GM12801 (cell line): Measurements from ENCODE around the gene MATN3.

Source experiments
- TF ChIP-seq, protein P1 (sequence below): IDR thresholded peaks from one replicate; pipeline ENCODE4 v1.5.1; 2011; ENCODE audit warnings: control low read depth; ENCODE audit not compliant: insufficient read length; ENCODE audit errors: extremely low read depth

MATN3 gene

DNA sequence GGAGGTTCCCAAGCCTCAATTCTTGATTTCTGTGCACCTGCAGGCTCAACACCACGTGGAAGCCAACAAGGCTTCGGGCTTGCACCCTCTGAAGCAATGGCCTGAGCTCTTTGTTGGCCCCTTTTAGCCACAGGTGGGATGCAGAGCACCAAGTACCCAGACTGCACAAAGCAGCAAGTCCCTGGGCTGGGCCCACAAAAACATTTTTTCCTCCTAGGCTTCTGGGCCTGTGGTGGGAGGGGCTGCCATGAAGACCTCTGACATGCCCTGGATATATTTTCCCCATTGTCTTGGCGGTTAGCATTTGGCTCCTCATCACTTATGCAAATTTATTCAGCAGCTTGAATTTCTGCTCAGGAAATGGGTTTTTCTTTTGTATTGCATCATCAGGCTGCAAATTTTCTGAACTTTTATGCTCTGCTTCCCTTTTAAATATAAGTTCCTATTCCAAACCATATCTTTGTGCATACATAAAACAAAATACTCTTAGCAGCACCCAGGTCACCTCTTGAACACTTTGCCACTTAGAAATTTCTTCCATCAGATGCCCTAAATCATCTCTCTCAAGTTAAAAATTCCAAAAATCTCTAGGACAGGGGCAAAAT, 9.0 kb upstream of the MATN3 start:
- TF ChIP-seq, protein P1, sequence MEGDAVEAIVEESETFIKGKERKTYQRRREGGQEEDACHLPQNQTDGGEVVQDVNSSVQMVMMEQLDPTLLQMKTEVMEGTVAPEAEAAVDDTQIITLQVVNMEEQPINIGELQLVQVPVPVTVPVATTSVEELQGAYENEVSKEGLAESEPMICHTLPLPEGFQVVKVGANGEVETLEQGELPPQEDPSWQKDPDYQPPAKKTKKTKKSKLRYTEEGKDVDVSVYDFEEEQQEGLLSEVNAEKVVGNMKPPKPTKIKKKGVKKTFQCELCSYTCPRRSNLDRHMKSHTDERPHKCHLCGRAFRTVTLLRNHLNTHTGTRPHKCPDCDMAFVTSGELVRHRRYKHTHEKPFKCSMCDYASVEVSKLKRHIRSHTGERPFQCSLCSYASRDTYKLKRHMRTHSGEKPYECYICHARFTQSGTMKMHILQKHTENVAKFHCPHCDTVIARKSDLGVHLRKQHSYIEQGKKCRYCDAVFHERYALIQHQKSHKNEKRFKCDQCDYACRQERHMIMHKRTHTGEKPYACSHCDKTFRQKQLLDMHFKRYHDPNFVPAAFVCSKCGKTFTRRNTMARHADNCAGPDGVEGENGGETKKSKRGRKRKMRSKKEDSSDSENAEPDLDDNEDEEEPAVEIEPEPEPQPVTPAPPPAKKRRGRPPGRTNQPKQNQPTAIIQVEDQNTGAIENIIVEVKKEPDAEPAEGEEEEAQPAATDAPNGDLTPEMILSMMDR, result no peak

GRCh38 chr2:20019747-20020146, 7.3 kb upstream of the MATN3 start:
- TF ChIP-seq, protein P1, result no peak

DNA sequence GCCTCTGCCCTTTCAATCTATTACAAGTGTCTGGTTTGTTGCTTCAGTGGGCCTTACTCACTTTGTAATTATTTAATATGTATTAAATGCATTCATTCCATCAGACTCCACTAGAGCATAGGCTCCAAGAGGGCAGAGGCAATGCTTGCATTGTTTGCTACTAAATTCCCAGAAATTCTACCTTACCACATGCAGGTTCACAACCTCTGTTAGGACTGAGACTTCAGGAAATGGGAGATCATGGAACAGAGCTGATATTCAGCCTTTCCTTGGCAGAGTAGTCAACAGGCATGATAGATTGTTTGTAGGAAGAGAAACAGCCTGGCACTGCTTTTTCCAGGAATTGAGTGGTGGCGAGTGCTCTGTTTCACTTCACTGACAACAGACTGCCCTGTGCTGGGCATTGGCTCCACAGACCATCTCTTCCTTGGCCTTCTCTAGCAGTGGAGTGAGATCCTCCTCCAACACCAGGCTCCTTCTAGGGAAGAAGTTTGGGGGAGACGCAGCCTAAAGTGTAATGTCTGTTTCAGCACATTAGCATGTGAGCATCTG, 6.2 kb upstream of the MATN3 start:
- TF ChIP-seq, protein P1, result no peak

DNA sequence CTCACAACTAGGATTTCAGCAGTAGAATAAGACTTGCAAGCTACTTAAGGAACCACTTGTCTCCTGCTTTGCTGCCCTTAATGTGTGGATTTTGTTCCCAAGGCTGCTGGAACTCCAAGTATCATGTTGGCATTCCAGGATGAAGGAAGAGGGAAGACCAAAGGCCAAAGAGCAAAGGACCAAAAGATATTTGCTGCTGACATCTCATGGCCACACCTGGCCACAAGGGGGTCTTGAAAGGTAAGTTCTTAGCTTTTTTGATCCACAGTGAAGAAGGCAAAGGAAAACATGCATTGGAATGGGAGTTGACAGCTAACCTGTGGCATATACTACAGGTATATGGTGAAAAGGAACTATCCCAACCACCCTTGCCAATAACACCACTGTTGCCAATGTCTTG, 3.9 kb upstream of the MATN3 start:
- TF ChIP-seq, protein P1, result no peak

DNA sequence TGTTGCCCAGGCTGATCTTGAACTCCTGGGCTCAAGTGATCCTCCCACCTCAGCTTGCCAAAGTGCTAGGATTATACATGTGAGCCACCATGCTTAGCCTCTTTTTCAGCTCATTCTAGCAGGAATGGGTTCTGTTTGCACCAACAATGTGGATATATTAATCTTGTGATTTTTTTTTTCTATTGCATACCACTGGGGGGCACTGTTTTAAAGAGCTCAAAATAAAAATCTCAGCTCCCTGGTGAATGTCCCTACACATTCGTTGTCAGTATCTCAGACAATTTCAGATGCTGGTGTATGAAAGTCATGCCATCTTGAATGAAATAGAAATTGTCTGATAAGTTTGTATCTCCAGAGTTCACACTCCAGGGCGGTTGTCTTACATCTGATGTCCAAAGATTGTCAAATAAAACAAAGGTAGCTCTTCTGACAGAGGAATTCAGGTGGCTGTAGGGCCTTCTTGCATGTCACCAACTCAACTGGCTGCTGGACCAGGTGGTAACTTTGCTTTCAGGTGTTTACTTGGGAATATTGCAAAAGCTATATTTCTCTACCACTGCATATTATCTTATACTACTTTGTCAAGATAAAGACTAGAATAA, 3.1 kb upstream of the MATN3 start:
- TF ChIP-seq, protein P1, result no peak

DNA sequence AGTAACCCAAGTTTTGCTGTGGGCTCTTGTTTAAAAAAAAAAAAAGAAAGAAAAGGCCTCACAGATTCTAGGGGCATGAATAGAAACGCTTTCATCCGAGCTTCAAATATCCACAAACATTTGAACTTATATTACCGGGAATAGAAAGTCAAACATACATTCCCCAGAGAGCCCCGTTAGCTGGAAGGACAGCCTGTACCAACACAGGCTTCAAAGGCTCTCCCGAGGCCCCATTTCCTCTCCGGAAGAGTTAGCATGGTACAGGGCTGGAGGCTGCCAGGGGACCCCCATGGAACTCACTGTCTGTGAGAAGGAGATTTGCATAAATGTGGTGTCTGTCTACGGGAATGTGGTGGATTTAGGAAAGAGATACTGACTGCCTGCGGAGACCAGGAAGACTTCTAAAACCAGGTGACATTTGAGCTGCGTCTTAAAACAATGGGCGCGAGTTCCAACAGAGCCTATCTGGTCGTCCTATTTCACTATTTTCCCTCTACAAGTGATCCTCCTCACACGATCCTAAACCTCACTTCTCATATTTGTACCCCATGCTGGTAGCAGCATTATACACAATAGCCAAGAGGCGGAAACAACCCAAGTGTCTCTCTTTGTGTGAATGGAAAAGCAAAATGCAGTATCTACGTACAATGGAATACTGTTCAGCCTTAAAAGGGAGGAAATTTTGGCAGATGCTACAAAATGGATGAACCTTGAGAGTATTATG, 820 bp upstream of the MATN3 start:
- TF ChIP-seq, protein P1, result no peak

- TF ChIP-seq, protein P1, result no peak
These were observed 511 bp downstream of the MATN3 start for GRCh38 chr2:20012032-20012281.
